Prostate gland (tissue), 2 donors: ENCODE data around the gene NAP1L4. TPM values are rescaled to one million over a fixed set of nuclear protein-coding genes. Genes with fewer than 3 reads are reported as not detected.
A peak's percentile ranks its signal among the peaks of the same experiment; 100 is the strongest.

Experiments
- DNase-seq: peaks from one replicate; pipeline ENCODE4 v3.0.0-alpha.2; 2019; ENCODE audit warnings: low spot score
- H3K27ac ChIP-seq, 2 donors: fragments of 200-600 bp; sonication (generic); 2 replicates each; pipeline ENCODE4 v1.5.1; 2017 to 2019
- H3K27me3 ChIP-seq: fragments of 200-600 bp; sonication (generic); replicated peaks from 2 replicates; pipeline ENCODE4 v1.5.1; 2019; ENCODE audit not compliant: insufficient read depth
- H3K36me3 ChIP-seq, 2 donors: fragments of 200-600 bp; sonication (generic); 1 replicate in 1 of 2; 2 replicates in 1 of 2; pipeline versions ENCODE4 v1.5.1 to v1.8.1; 2017 to 2019
- H3K4me1 ChIP-seq: fragments of 200-600 bp; sonication (generic); replicated peaks from 2 replicates; pipeline ENCODE4 v1.5.1; 2019
- H3K4me3 ChIP-seq, 2 donors: fragments of 200-600 bp; sonication (generic); 2 replicates each; pipeline ENCODE4 v1.5.1; 2017 to 2019
- H3K9me3 ChIP-seq: fragments of 200-600 bp; sonication (generic); 2 replicates; pipeline ENCODE4 v1.5.1; 2017
- POLR2A ChIP-seq: fragments of 450-650 bp; IDR thresholded peaks from one replicate; pipeline ENCODE4 v1.6.1; 2016; ENCODE audit warnings: antibody characterized with exemption, mild to moderate bottlenecking
- POLR2AphosphoS5 ChIP-seq: sonication (generic); formaldehyde crosslinking; IDR thresholded peaks from one replicate; pipeline ENCODE4 v1.6.1; 2017; ENCODE audit warnings: antibody characterized with exemption
- WGBS: methylation state at CpG from one replicate; pipeline ENCODE4 v1.1.5; 2018; 5-methylcytosine and 5-hydroxymethylcytosine counted together
- intact Hi-C: fragments of 100-400 bp; cut with DNase I; formaldehyde crosslinking; loops from one replicate; pipeline ENCODE4 v1.14.2; 2022
- total RNA-seq, 2 donors: library from RNA; depleted of rRNA; stranded (reverse); fragments of >200 nt; gene quantifications; one replicate each; pipeline ENCODE4 v1.1.0, GENCODE V29; 2016
- TF ChIP-seq, protein P1 (sequence below), 4 experiments: fragments of 200-600 bp in 2 of 4; fragments of 450-650 bp in 2 of 4; sonication (generic) in 2 of 4; IDR thresholded peaks; 1 replicate in 3 of 4; 2 replicates in 1 of 4; pipeline ENCODE4 v1.5.1; 2016 to 2019; ENCODE audit warnings: antibody characterized with exemption in 4 of 4, mild to moderate bottlenecking in 2 of 4, moderate library complexity in 2 of 4

NAP1L4 gene
- total RNA-seq, 2 donors from 2014 or later = 103 to 131 TPM

DNA sequence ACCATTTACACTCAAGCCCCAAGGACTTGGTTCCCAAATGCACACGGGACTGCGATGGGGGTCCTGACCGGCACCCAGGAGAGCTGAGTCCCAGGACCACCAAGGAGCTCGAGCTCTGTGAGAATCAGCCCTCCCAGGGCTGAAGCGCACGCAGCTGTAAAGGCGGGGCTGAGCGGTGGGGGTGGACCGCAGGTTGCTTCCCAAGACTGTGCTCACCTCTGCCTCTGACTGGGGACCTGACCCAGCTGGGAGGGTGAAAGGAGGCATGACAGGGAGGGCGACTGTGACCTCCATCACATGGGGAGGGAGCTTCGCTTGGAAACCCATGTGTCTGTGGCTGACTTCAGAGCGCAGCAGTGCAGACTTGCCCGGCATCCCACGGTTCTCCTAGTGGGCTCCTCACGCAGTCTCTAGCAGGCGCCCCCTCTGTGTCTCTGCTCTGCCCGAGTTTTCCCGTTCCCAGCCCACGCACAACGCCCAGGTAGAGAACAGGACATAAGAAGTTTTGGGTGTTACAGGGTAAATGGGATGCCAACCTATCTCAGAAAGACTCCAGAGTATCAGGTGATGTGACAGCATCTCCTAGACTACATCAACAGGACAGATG, 15.4 kb upstream of the NAP1L4 start:
- H3K27me3 ChIP-seq = no peaks in the 10 kb centered on the region
- H3K9me3 ChIP-seq = no peaks in the 10 kb centered on the region
- no peak overlapping the region for H3K27ac ChIP-seq
- H3K4me3 ChIP-seq = no peak overlapping the region
- peaks cover 0 to 8% of the 10 kb centered on the region in 2 donors for H3K36me3 ChIP-seq
- DNase-seq = no peak
- intact Hi-C loops = no loop called here
- peaks cover 3% of the 10 kb centered on the region for H3K4me1 ChIP-seq
- WGBS = 86% methylated on average over 20 of the region's 20 CpGs
- TF ChIP-seq POLR2AphosphoS5 = no peak
- TF ChIP-seq POLR2A = no peak
- TF ChIP-seq, protein P1, sequence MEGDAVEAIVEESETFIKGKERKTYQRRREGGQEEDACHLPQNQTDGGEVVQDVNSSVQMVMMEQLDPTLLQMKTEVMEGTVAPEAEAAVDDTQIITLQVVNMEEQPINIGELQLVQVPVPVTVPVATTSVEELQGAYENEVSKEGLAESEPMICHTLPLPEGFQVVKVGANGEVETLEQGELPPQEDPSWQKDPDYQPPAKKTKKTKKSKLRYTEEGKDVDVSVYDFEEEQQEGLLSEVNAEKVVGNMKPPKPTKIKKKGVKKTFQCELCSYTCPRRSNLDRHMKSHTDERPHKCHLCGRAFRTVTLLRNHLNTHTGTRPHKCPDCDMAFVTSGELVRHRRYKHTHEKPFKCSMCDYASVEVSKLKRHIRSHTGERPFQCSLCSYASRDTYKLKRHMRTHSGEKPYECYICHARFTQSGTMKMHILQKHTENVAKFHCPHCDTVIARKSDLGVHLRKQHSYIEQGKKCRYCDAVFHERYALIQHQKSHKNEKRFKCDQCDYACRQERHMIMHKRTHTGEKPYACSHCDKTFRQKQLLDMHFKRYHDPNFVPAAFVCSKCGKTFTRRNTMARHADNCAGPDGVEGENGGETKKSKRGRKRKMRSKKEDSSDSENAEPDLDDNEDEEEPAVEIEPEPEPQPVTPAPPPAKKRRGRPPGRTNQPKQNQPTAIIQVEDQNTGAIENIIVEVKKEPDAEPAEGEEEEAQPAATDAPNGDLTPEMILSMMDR (IDR thresholded peaks at IDR 0.05) = no peak

DNA sequence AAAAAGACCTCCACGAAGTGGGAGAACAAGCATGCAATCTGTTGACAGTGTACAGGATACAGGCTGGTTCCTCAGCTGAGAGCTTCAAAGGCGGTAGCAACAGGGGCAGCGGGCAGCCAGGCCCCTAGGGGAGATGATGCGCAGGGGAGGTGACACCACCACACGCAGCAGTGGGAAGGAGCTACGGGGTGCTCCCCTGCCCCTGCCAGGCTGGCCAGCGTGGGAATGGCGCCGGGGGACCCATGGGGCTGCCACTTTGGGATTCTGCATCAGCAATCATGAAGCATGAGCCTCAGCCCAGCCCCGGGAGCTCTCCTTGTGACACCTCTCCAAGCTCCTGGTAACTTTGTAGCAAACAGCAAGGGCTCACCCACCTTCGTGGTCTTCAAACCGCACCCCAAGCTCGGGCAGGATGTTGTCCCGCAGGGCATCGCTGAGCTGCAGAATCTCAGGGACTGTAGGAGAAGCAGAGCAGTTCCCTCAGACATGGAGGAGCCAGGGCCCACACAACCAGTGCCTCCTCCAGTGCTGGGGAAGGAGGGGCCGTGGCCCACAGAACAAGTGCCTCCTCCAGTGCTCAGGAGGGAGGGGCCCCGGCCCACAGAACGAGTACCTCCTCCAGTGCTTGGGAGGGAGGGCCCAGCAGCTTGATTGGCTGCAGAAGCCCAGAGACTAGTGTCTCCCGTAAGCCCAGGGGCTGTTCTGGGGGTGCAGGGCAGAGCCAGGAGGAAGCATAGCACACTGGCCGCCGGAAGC, 14.6 kb upstream of the NAP1L4 start:
- H3K27ac ChIP-seq = no peak overlapping the region
- peaks cover 6% of the 10 kb centered on the region for H3K4me1 ChIP-seq
- peaks cover 0 to 8% of the 10 kb centered on the region in 2 donors for H3K36me3 ChIP-seq

DNA sequence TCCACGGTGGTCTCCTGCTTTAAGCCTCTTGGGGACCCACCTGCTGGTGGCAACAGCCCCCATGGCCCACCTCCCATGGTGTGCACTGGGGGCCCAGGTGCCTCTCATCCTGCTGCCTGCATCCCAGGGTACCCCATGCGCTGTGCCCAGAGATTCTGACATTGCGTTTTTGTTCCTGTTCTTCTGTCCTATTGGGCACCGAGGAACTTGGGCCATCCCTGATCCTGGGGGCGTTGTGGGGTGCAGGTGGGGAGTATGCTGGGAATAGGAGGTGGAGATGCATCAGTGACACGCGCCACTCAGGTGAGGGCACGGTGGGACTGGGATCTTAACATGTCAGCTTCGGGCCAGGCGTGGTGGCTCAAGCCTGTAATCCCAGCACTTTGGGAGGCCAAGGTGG, 12.4 kb upstream of the NAP1L4 start:
- Histone ChIP-seq H3K27me3 (no peaks in the 10 kb centered on the region), H3K9me3 (no peaks in the 10 kb centered on the region), H3K4me1 (peaks cover 22% of the 10 kb centered on the region), H3K36me3 (no peaks in the 10 kb centered on the region), H3K4me3 (no peak overlapping the region), H3K27ac (no peak overlapping the region)
- WGBS = 96% methylated on average over 10 of the region's 10 CpGs
- no peak for DNase-seq
- intact Hi-C loops = no loop called here
- TF ChIP-seq POLR2A (no peak), POLR2AphosphoS5 (no peak)
- TF ChIP-seq, protein P1 (IDR thresholded peaks at IDR 0.05) = no peak

More for the DNA sequence above, 14.6 kb upstream of the NAP1L4 start:
- DNase-seq = no peak
- TF ChIP-seq POLR2AphosphoS5 (no peak), POLR2A (no peak)
- TF ChIP-seq, protein P1 (IDR thresholded peaks at IDR 0.05) = no peak
- WGBS = 74% methylated on average over 21 of the region's 21 CpGs
- Histone ChIP-seq H3K4me3 (no peak overlapping the region), H3K9me3 (no peaks in the 10 kb centered on the region), H3K27me3 (no peaks in the 10 kb centered on the region)
- intact Hi-C loops = no loop called here

DNA sequence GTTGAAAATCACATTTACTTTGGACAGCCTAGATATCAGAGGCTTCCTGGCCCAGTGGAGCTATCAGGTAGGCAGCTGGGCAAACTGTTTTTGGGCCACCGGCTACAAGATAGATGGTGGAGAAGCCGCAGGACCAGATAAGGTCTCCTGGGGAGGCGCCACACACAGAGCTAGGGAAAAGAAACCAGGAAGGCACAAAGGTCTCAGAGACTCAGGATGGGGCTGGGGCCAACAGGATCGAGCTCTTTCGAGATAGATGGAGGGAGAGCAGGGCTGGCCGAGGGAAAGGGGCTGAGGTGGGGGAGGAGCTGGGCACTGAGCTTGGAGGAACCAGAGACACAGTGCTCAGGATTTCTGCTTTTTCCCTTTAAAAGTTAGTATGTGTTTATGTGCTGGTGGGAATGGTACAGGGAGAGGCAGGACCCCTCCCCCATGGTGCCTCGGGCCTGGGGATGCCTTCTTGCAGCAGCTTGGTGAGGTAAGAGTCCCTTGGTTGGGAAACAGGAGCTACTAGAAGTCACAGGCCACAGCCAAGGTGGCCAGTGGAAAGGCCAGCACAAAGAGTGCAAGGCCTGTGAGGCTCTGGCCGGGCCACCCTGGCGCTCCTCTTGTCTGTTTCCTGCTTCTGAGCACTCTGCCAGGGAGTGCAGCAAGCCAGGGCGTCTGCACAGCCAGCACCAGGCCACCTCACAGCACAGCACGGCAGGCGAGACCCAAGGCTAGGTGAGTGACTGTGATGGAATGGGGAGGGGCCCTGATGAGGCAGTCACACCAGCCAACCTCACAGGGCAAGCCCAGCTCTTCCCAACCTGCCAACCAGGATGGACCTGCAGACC, 11.5 kb upstream of the NAP1L4 start:
- Histone ChIP-seq H3K4me3 (no peak overlapping the region), H3K36me3 (no peaks in the 10 kb centered on the region), H3K27ac (peak overlapping the region; percentile 59 to 85), H3K9me3 (no peaks in the 10 kb centered on the region), H3K4me1 (peaks cover 22% of the 10 kb centered on the region), H3K27me3 (no peaks in the 10 kb centered on the region)
- TF ChIP-seq, protein P1 (IDR thresholded peaks at IDR 0.05) = no peak
- TF ChIP-seq POLR2AphosphoS5 = peak; percentile 23
- peak; percentile 48 for TF ChIP-seq POLR2A
- 69% methylated on average over 12 of the region's 12 CpGs for whole genome bisulfite sequencing
- DNase-seq = peak; percentile 17
- intact Hi-C loops = no loop called here
